Smooth muscle cell (in vitro differentiated cells): ENCODE measurements around the gene TXNDC5. TPM values are rescaled to one million over a fixed set of nuclear protein-coding genes. Genes with fewer than 3 reads are reported as not detected.
A peak's percentile ranks its signal among the peaks of the same experiment; 100 is the strongest.

Source experiments
- DNase-seq: peaks from one replicate; lab custom pipeline; 2025; ENCODE audit not compliant: unreplicated experiment; lab: John Stamatoyannopoulos, UW
- H2AFZ ChIP-seq: fragments of 200-600 bp; sonication (generic); 2 replicates; pipeline ENCODE4 v1.6.0; 2016; ENCODE audit warnings: antibody characterized with exemption, low read depth, mild to moderate bottlenecking
- H3F3A ChIP-seq: fragments of 200-600 bp; sonication (generic); 2 replicates; pipeline ENCODE4 v1.6.0; 2017; ENCODE audit warnings: antibody characterized with exemption, low read depth
- H3K27ac ChIP-seq: fragments of 200-600 bp; sonication (generic); 2 replicates; pipeline ENCODE4 v1.5.1; 2016; ENCODE audit warnings: low read depth, mild to moderate bottlenecking
- H3K27me3 ChIP-seq: fragments of 200-600 bp; sonication (generic); 2 replicates; pipeline ENCODE4 v1.6.1; 2016; ENCODE audit warnings: low read depth, mild to moderate bottlenecking
- H3K36me3 ChIP-seq: fragments of 200-600 bp; sonication (generic); 2 replicates; pipeline ENCODE4 v1.5.1; 2016; ENCODE audit warnings: low read depth
- H3K4me1 ChIP-seq: fragments of 200-600 bp; sonication (generic); 2 replicates; pipeline ENCODE4 v1.5.1; 2016; ENCODE audit warnings: low read depth
- H3K4me2 ChIP-seq: fragments of 200-600 bp; sonication (generic); 2 replicates; pipeline ENCODE4 v1.6.0; 2016; ENCODE audit warnings: mild to moderate bottlenecking
- H3K4me3 ChIP-seq: fragments of 200-600 bp; sonication (generic); 2 replicates; pipeline ENCODE4 v1.5.1; 2016; ENCODE audit warnings: mild to moderate bottlenecking
- H3K79me2 ChIP-seq: fragments of 200-600 bp; sonication (generic); 2 replicates; pipeline ENCODE4 v1.6.0; 2016; ENCODE audit warnings: low read depth, mild to moderate bottlenecking
- H3K9ac ChIP-seq: fragments of 200-600 bp; sonication (generic); 2 replicates; pipeline ENCODE4 v1.6.0; 2016; ENCODE audit warnings: low read depth
- H3K9me3 ChIP-seq: fragments of 200-600 bp; sonication (generic); replicated peaks from 2 replicates; pipeline ENCODE4 v1.5.1; 2016; ENCODE audit warnings: low read depth
- H4K20me1 ChIP-seq: fragments of 200-600 bp; sonication (generic); 2 replicates; pipeline ENCODE4 v1.6.0; 2016; ENCODE audit warnings: low read depth
- CTCF ChIP-seq: fragments of 200-600 bp; sonication (generic); IDR thresholded peaks from 2 replicates; pipeline ENCODE4 v1.5.1; 2017; ENCODE audit warnings: borderline replicate concordance, mild to moderate bottlenecking, antibody characterized with exemption; ENCODE audit not compliant: insufficient read depth, poor library complexity, severe bottlenecking
- WGBS: methylation state at CpG from one replicate; pipeline ENCODE4 v1.1.7; 2016; ENCODE audit warnings: low lambda C conversion rate; 5-methylcytosine and 5-hydroxymethylcytosine counted together
- polyA plus RNA-seq: library from polyadenylated mRNA; unstranded; fragments of >200 nt; fragmentation: Nextera tagmentation; extraction: Ambion mirVana; gene quantifications from 2 replicates; pipeline ENCODE4 v1.2.1, GENCODE V29; 2016
- total RNA-seq: library from RNA; depleted of rRNA; stranded (reverse); fragments of >200 nt; gene quantifications from 2 replicates; pipeline ENCODE4 v1.2.3, GENCODE V29; 2014

TXNDC5 gene
- total and polyA plus RNA-seq, 2 experiments from 2014 or later, result 448 to 576 TPM

- Histone ChIP-seq H3K9ac (no peak overlapping the region), H3K27ac (no peak overlapping the region), H3K9me3 (no peaks in the 10 kb centered on the region), H3K36me3 (no peaks in the 10 kb centered on the region), H2AFZ (no peak overlapping the region), H3K4me1 (peaks cover 8% of the 10 kb centered on the region), H4K20me1 (peaks cover 19% of the 10 kb centered on the region), H3K79me2 (peaks cover 20% of the 10 kb centered on the region), H3F3A (no peaks in the 10 kb centered on the region), H3K27me3 (no peaks in the 10 kb centered on the region), H3K4me3 (no peak overlapping the region), H3K4me2 (no peak overlapping the region)
- no peak for TF ChIP-seq CTCF
- WGBS, result 89% methylated on average over 8 of the region's 8 CpGs
- no peak for DNase-seq
These were observed 2.3 kb upstream of the TXNDC5 start for GRCh38 chr6:7912736-7913517.

GRCh38 chr6:7912024-7912423 lies 1.4 kb upstream of the TXNDC5 start:
- H3K9ac ChIP-seq, result no peak overlapping the region
- H3K27me3 ChIP-seq, result no peaks in the 10 kb centered on the region
- WGBS, result 91% methylated on average over 6 of the region's 6 CpGs
- no peaks in the 10 kb centered on the region for H3K9me3 ChIP-seq
- peaks cover 29% of the 10 kb centered on the region for H3K79me2 ChIP-seq
- H3F3A ChIP-seq, result no peaks in the 10 kb centered on the region
- H3K27ac ChIP-seq, result no peak overlapping the region
- peaks cover 8% of the 10 kb centered on the region for H3K4me1 ChIP-seq
- DNase-seq, result no peak
- no peak overlapping the region for H3K4me3 ChIP-seq
- H2AFZ ChIP-seq, result no peak overlapping the region
- H4K20me1 ChIP-seq, result peaks cover 28% of the 10 kb centered on the region
- TF ChIP-seq CTCF, result no peak
- H3K4me2 ChIP-seq, result no peak overlapping the region
- H3K36me3 ChIP-seq, result no peaks in the 10 kb centered on the region

- no peak overlapping the region for H3K27ac ChIP-seq
- peaks cover 8% of the 10 kb centered on the region for H3K4me1 ChIP-seq
- WGBS, result 60% methylated on average over 11 of the region's 11 CpGs
These were observed 747 bp upstream of the TXNDC5 start for GRCh38 chr6:7911345-7911725.

More at GRCh38 chr6:7911345-7911725, 747 bp upstream of the TXNDC5 start:
- TF ChIP-seq CTCF, result no peak
- Histone ChIP-seq H3K9ac (no peak overlapping the region), H3K79me2 (peaks cover 36% of the 10 kb centered on the region), H3K36me3 (no peaks in the 10 kb centered on the region), H3K4me3 (peak overlapping the region; percentile 69), H3K27me3 (no peaks in the 10 kb centered on the region), H4K20me1 (peaks cover 35% of the 10 kb centered on the region), H2AFZ (no peak overlapping the region), H3K9me3 (no peaks in the 10 kb centered on the region), H3K4me2 (peak overlapping the region; percentile 93), H3F3A (no peaks in the 10 kb centered on the region)
- no peak for DNase-seq
